NCI-H1417 treated with DMSO at 0.1 percent for 48 hours (cell line): ENCODE results near the gene RET.
"Not testable (repeated sequence)": the region's sequence is repeated elsewhere in the genome, so short reads cannot be mapped to it uniquely, and the experiment has no call there.

Experiments used
- DNase-seq: peaks from one replicate; lab custom pipeline; 2025; lab: John Stamatoyannopoulos, UW

The RET gene

GRCh38 chr10:43078175-43078985 lies 1.5 kb downstream of the RET start:
- DNase-seq: no peak

- DNase-seq: no peak
These were observed 2.1 kb downstream of the RET start for GRCh38 chr10:43078986-43079273.

GRCh38 chr10:43079856-43080255 lies 3.0 kb downstream of the RET start:
- DNase-seq: no peak

- DNase-seq: peak; percentile 11
These were observed 5.2 kb downstream of the RET start for GRCh38 chr10:43082087-43082486.

- no peak for DNase-seq
These were observed 5.9 kb downstream of the RET start for GRCh38 chr10:43082746-43083145.

- no peak for DNase-seq
These were observed 6.9 kb downstream of the RET start for GRCh38 chr10:43083764-43084163.

- DNase-seq: no peak
These were observed 7.9 kb downstream of the RET start for GRCh38 chr10:43084812-43085211.

GRCh38 chr10:43086321-43086942 lies 9.6 kb downstream of the RET start:
- peak; percentile 22 for DNase-seq

GRCh38 chr10:43089519-43089918 lies 12.7 kb downstream of the RET start:
- no peak for DNase-seq

GRCh38 chr10:43090188-43090587 lies 13.3 kb downstream of the RET start:
- no peak for DNase-seq

- DNase-seq: no peak
These were observed 13.8 kb downstream of the RET start for GRCh38 chr10:43090664-43091063.

- DNase-seq: no peak
These were observed 15.0 kb downstream of the RET start for GRCh38 chr10:43091846-43092245.

- DNase-seq: no peak
These were observed 16.7 kb downstream of the RET start for GRCh38 chr10:43093423-43094076.

- DNase-seq: no peak
These were observed 17.2 kb downstream of the RET start for GRCh38 chr10:43094085-43094484.

GRCh38 chr10:43099339-43099738 lies 22.5 kb downstream of the RET start:
- not testable (repeated sequence) for DNase-seq

GRCh38 chr10:43099928-43100327 lies 23.1 kb downstream of the RET start:
- DNase-seq: no peak

GRCh38 chr10:43100366-43100765 lies 23.5 kb downstream of the RET start:
- no peak for DNase-seq

- DNase-seq: no peak
These were observed 25.4 kb downstream of the RET start for GRCh38 chr10:43102063-43102828.

GRCh38 chr10:43105102-43105955 lies 28.5 kb downstream of the RET start:
- DNase-seq: no peak

GRCh38 chr10:43105956-43106229 lies 29.0 kb downstream of the RET start:
- no peak for DNase-seq

- no peak for DNase-seq
These were observed 29.6 kb downstream of the RET start for GRCh38 chr10:43106256-43107091.
